Dermis lymphatic vessel endothelial cell (primary cell): ENCODE measurements around the gene KANSL3. TPM values are rescaled to one million over a fixed set of nuclear protein-coding genes. Genes with fewer than 3 reads are reported as not detected.

Experiments
- total RNA-seq: library from RNA; depleted of rRNA; stranded (reverse); fragments of >200 nt; gene quantifications from 2 replicates; pipeline ENCODE4 v1.2.1, GENCODE V29; 2014

The KANSL3 gene
- 21.7 and 23.8 TPM in 2 replicates for total RNA-seq

GRCh38 chr2:96638144-96639121 is at the start of gene KANSL3:
Gene KANSL3 (minus strand): TSS chr2:96638312. CDS start chr2:96637135, 1,177 bp downstream.

GRCh38 chr2:96642564-96643360 is 4.7 kb upstream of the KANSL3 start, which contains the start of gene FER1L5:
Gene FER1L5 (plus strand): TSS chr2:96642764. CDS start chr2:96642837, 73 bp downstream.

Other genes starting within 250 kb of the KANSL3 start
- 0.09 and 0.11 TPM in 2 replicates for gene NEURL3, start 133.0 kb downstream of the KANSL3 start, total RNA-seq
- gene ARID5A, start 101.6 kb downstream of the KANSL3 start, total RNA-seq = 16.2 and 19.9 TPM in 2 replicates
- not detected in 2 replicates for gene FER1L5, start 4.5 kb upstream of the KANSL3 start, total RNA-seq
- 14.6 and 17.4 TPM in 2 replicates for gene LMAN2L, start 101.8 kb upstream of the KANSL3 start, total RNA-seq
- 1.3 and 1.6 TPM in 2 replicates for gene CNNM4, start 122.6 kb upstream of the KANSL3 start, total RNA-seq
- 9.1 and 12.3 TPM in 2 replicates for gene CNNM3, start 178.0 kb upstream of the KANSL3 start, total RNA-seq
- 0.43 and 2.0 TPM in 2 replicates for gene ANKRD23, start 205.7 kb upstream of the KANSL3 start, total RNA-seq
- gene ANKRD39, start 219.7 kb upstream of the KANSL3 start, total RNA-seq = 7.7 and 8.0 TPM in 2 replicates
- 24.2 and 50.0 TPM in 2 replicates for gene SEMA4C, start 231.8 kb upstream of the KANSL3 start, total RNA-seq